ENCODE data around the gene RARG.

GRCh38 chr12:53279283-53279869 lies 47.4 kb upstream of the RARG start:
- no peak for TF ChIP-seq CTCF (conservative IDR thresholded peaks at IDR 0.05; ENCODE audit: low read depth, low read length)
- no peak for TF ChIP-seq EZH2 (IDR thresholded peaks at IDR 0.05; ENCODE audit: low read length, unreplicated experiment)

Measured in PC-3 (cell line).